GM23248 (cell line): ENCODE measurements around the gene CRYBB3.

Source experiments
- EZH2 ChIP-seq: fragments of 200-600 bp; sonication (generic); IDR thresholded peaks from 2 replicates; pipeline ENCODE4 v1.6.1; 2018; ENCODE audit warnings: antibody characterized with exemption, mild to moderate bottlenecking; ENCODE audit not compliant: insufficient read depth, poor library complexity, severe bottlenecking
- EZH2phosphoT487 ChIP-seq: fragments of 200-600 bp; sonication (generic); IDR thresholded peaks from 2 replicates; pipeline ENCODE4 v1.6.1; 2018; ENCODE audit warnings: antibody characterized with exemption, moderate library complexity, mild to moderate bottlenecking, low read depth; ENCODE audit not compliant: insufficient read depth

GRCh38 chr22:25161017-25161915, 38.4 kb upstream of the CRYBB3 start:
- TF ChIP-seq EZH2: no peak
- TF ChIP-seq EZH2phosphoT487: no peak
